Gastroesophageal sphincter (tissue), 4 donors: Measurements from ENCODE around the gene CCN5. TPM values are rescaled to one million over a fixed set of nuclear protein-coding genes. Genes with fewer than 3 reads are reported as not detected.

Experiments
- ATAC-seq: fragments of 150-250 bp; one replicate; pipeline ENCODE4 v1.9.1; 2016; ENCODE audit warnings: mild to moderate bottlenecking, moderate library complexity
- H3K27ac ChIP-seq, 4 donors: fragments of 200-600 bp; sonication (generic) in 3 of 4; 1 replicate in 3 of 4; 2 replicates in 1 of 4; pipeline ENCODE4 v1.5.1; 2016 to 2019
- H3K27me3 ChIP-seq: fragments of 200-600 bp; sonication (generic); one replicate; pipeline ENCODE4 v1.5.1; 2019
- H3K36me3 ChIP-seq, 2 donors: fragments of 200-600 bp; sonication (generic); one replicate each; pipeline ENCODE4 v1.5.1; 2019; ENCODE audit warnings: control low read depth in 1 of 2
- H3K4me1 ChIP-seq, 3 donors: fragments of 200-600 bp; sonication (generic); 1 replicate in 2 of 3; 2 replicates in 1 of 3; pipeline ENCODE4 v1.5.1; 2016 to 2019; ENCODE audit warnings: control low read depth in 2 of 3
- H3K4me3 ChIP-seq, 2 donors: fragments of 200-600 bp; sonication (generic); one replicate each; pipeline ENCODE4 v1.5.1; 2019; ENCODE audit warnings: mild to moderate bottlenecking in 1 of 2, moderate library complexity in 1 of 2
- H3K9me3 ChIP-seq, 3 donors: fragments of 200-600 bp; sonication (generic); one replicate each; pipeline ENCODE4 v1.5.1; 2017 to 2019; ENCODE audit warnings: control low read depth in 2 of 3
- CTCF ChIP-seq, 4 experiments: fragments of 200-600 bp in 2 of 4; fragments of 450-650 bp in 2 of 4; sonication (generic) in 1 of 4; IDR thresholded peaks; one replicate each; pipeline ENCODE4 v1.5.1; 2017 to 2019; ENCODE audit warnings: antibody characterized with exemption in 4 of 4, mild to moderate bottlenecking in 2 of 4, moderate library complexity in 2 of 4
- EP300 ChIP-seq: sonication (generic); formaldehyde crosslinking; IDR thresholded peaks from one replicate; pipeline ENCODE4 v1.6.1; 2017; ENCODE audit warnings: antibody characterized with exemption, mild to moderate bottlenecking
- POLR2A ChIP-seq, 2 donors: fragments of 450-650 bp; IDR thresholded peaks; one replicate each; pipeline ENCODE4 v1.6.1; 2017; ENCODE audit warnings: antibody characterized with exemption in 2 of 2, mild to moderate bottlenecking in 2 of 2, moderate library complexity in 1 of 2
- POLR2AphosphoS5 ChIP-seq: sonication (generic); formaldehyde crosslinking; IDR thresholded peaks from one replicate; pipeline ENCODE4 v1.6.1; 2017; ENCODE audit warnings: antibody characterized with exemption
- WGBS, 2 donors: methylation state at CpG; one replicate each; pipeline ENCODE4 v1.1.5; 2018; ENCODE audit warnings: low coverage in 1 of 2; 5-methylcytosine and 5-hydroxymethylcytosine counted together
- total RNA-seq, 4 donors: library from RNA; depleted of rRNA; stranded (reverse); fragments of >200 nt; gene quantifications; one replicate each; pipeline ENCODE4 v1.1.0, GENCODE V29; 2016

Gene CCN5
- total RNA-seq, 4 donors from 2014 or later = 52.9 to 359 (median 146) TPM

GRCh38 chr20:44746367-44747165 is 31.4 kb downstream of the CCN5 start:
- Histone ChIP-seq H3K4me3 (peak overlapping the region; percentile 44 to 69), H3K4me1 (peaks cover 0 to 68% (median 15%) of the 10 kb centered on the region in 3 donors), H3K9me3 (no peaks in the 10 kb centered on the region), H3K27ac (peak overlapping the region in 3 of 4 donors; percentile 52 to 79 (median 72)), H3K36me3 (peaks cover 0 to 5% of the 10 kb centered on the region in 2 donors), H3K27me3 (peaks cover 27% of the 10 kb centered on the region)
- ATAC-seq = no peak
- WGBS, 2 donors = 24 to 36% methylated on average over 6 to 9 of the region's 12 CpGs
- TF ChIP-seq EP300 (no peak), POLR2AphosphoS5 (no peak), POLR2A (IDR thresholded peaks at IDR 0.05) (no peak), CTCF (IDR thresholded peaks at IDR 0.05) (no peak)

GRCh38 chr20:44747166-44748004 is 32.2 kb downstream of the CCN5 start:
- peak; percentile 48 for ATAC-seq
- peak overlapping the region in 1 of 4 donors; percentile 4 for H3K27ac ChIP-seq
- H3K4me3 ChIP-seq = peak overlapping the region in 1 of 2 donors; percentile 69
- H3K4me1 ChIP-seq = peaks cover 0 to 60% (median 15%) of the 10 kb centered on the region in 3 donors
- peaks cover 0 to 5% of the 10 kb centered on the region in 2 donors for H3K36me3 ChIP-seq
- WGBS, 2 donors = 10 to 12% methylated on average over 3 to 5 of the region's 5 CpGs
- H3K27me3 ChIP-seq = peaks cover 36% of the 10 kb centered on the region
- TF ChIP-seq EP300 (no peak), POLR2A (IDR thresholded peaks at IDR 0.05) (no peak), POLR2AphosphoS5 (no peak), CTCF (IDR thresholded peaks at IDR 0.05) (peak in 3 of 4 experiments; percentile 72 to 79 (median 77))
- no peaks in the 10 kb centered on the region for H3K9me3 ChIP-seq

- peaks cover 0 to 54% (median 15%) of the 10 kb centered on the region in 3 donors for H3K4me1 ChIP-seq
- peaks cover 42% of the 10 kb centered on the region for H3K27me3 ChIP-seq
- H3K27ac ChIP-seq = no peak overlapping the region
- peak overlapping the region in 1 of 2 donors; percentile 4 for H3K4me3 ChIP-seq
- WGBS, 2 donors = 71% methylated on average over 3 of the region's 3 CpGs; no CpG with 5 or more reads in 1 of the 2 donors
- no peaks in the 10 kb centered on the region for H3K9me3 ChIP-seq
- H3K36me3 ChIP-seq = peaks cover 0 to 5% of the 10 kb centered on the region in 2 donors
- no peak for ATAC-seq
- TF ChIP-seq CTCF (IDR thresholded peaks at IDR 0.05) (no peak), POLR2AphosphoS5 (no peak), POLR2A (IDR thresholded peaks at IDR 0.05) (no peak), EP300 (no peak)
Measured at GRCh38 chr20:44748005-44748370, 32.8 kb downstream of the CCN5 start.

- H3K4me3 ChIP-seq = no peak overlapping the region
Measured at GRCh38 chr20:44750081-44750805, 35.1 kb downstream of the CCN5 start.

More at GRCh38 chr20:44750081-44750805, 35.1 kb downstream of the CCN5 start:
- TF ChIP-seq CTCF (IDR thresholded peaks at IDR 0.05) = peak in 3 of 4 experiments; percentile 30 to 44 (median 40)
- TF ChIP-seq EP300 = no peak
- H3K27ac ChIP-seq = no peak overlapping the region
- WGBS, 2 donors = 30% methylated on average over 21 of the region's 73 CpGs; no CpG with 5 or more reads in 1 of the 2 donors
- H3K4me1 ChIP-seq = peaks cover 0 to 42% (median 15%) of the 10 kb centered on the region in 3 donors
- peaks cover 0 to 5% of the 10 kb centered on the region in 2 donors for H3K36me3 ChIP-seq
- ATAC-seq = no peak
- H3K9me3 ChIP-seq = no peaks in the 10 kb centered on the region
- peaks cover 55% of the 10 kb centered on the region for H3K27me3 ChIP-seq
